SK-N-DZ (cell line): ENCODE results near the gene CHST9.
"Not testable (repeated sequence)": the region's sequence is repeated elsewhere in the genome, so short reads cannot be mapped to it uniquely, and the experiment has no call there.

Source experiments
- DNase-seq: peaks from one replicate; pipeline ENCODE4 v3.0.0-alpha.2; 2015; ENCODE audit warnings: low spot score

CHST9 gene

DNA sequence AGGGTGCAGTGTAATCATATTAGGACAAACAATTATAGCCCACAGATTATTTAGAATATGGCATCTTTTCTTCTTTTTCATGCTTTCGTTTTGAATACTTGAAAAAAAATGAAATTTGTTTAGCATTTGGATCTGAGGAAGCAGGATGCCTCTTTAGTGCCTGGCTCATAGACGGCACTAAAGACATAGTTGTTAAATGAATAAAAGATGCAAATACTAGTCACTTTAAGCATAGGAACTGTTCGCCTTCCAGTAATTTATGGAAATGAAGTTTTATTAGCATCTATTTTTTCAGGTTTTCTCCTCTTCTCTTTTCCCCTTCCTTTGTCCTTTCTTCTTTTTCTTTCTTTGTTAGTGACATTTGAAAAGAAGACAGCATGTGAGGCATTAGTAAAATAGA is 80.4 kb downstream of the CHST9 start:
- DNase-seq: no peak

DNA sequence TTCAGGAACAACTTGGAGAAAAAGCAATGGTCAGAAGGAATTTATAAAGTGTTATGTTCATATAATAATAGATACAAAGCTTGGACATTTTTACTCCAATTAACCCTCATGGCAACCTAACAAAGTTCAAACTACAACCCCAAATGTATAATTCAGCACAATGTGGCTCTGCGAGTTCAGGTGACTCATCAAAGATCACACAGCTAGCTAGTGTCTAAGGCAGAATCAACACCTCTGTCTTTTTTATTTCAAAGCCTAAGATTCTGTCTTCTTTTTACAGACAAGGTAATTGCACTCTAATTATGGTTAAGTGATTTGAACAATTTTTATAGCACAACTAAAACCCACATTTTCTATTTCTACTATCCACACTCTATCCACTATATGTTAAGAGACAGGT is 90.5 kb downstream of the CHST9 start:
- DNase-seq: no peak

DNA sequence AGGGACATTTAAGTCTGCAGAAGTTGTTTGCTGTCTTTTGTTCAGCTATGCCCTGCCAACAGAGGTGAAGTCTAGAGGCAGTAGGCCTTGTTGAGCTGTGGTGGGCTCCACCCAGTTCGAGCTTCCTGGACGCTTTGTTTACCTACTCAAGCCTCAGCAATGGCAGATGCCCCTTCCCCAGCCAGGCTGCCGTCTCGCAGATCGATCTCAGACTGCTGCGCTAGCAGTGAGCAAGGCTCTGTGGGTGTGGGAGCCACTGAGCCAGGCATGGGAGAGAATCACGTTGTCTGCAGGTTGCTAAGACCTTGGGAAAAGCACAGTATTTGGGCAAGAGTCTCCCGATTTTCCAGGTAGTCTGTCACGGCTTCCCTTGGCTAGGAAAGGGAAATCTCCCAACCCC is 91.8 kb downstream of the CHST9 start:
- DNase-seq: not testable (repeated sequence)

DNA sequence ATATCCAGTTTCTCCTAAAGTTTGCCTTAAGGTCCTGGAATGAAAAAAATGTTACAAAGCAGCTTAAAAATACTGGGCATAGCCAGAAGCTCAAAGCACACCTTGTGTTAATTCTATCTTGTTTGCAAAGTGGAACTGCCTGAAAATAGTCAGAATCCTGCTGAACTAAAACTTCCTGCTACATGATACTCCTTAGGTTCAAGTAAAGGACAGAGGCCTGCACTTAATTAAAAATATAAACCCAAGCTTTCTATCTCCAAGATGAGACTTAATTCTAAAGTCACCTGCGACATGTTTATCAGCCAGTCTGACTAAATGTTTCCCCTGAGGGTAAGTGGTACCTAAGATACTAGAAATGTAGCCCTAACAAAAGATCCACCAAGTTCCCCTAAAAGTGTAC is 103.4 kb downstream of the CHST9 start:
- DNase-seq: no peak

DNA sequence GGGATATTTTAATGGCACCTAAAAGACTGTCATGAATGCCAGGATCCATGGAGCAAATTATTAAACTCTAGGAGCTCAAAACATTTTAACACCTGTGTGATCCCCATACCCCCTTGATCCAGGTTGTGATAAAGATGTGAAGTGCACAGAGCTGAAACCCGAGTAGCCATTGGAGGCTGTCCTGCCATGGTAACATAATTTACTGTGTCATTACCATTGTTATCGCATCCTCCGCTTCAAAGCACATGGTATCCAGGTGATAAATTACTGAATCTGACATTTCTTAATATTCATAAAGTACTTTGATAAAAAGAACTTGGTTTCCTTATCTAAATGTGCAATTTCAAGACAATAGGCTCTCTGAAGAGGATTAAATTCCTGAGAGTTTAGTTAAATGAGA is 109.3 kb downstream of the CHST9 start:
- DNase-seq: peak; percentile 82

DNA sequence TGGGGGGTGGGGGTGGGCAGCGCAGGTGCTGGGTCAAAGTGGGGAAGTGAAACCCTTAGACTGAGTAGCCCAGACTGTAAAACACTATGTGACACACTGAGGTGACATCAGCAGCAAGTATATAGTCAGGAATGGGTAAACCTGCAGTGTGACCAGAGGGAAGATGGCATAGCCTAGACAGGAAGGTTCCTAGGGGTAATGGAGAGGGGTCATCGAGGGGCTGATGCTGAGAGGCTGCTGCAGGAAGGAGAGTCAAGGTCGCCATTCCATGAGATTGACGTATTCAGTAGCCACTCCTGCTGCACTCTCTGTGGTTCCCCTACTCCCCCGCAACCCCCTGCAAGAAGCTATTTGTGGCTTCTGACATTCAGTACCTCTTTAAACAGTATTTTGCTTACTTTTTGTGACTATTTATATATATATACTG is 111.7 kb downstream of the CHST9 start:
- DNase-seq: no peak

DNA sequence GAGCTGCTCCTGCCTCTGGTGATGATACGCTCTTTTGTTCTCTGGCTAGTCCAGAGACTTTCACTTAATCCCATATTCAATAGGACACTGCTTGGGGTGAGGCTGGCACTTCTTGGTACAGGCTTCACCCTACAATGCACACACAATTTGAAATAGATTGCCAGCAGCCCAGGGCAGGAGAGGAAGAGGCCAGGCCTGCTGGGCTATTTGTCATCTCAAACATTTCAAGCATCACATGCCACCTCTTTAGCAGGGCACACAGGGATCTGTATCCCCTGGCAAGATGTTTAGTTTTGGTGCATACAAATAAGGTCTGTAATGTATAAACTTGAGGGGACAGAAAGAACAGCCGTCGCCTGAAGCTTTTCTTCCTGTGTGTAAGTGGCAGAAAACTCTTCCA is 120.4 kb downstream of the CHST9 start:
- DNase-seq: no peak

DNA sequence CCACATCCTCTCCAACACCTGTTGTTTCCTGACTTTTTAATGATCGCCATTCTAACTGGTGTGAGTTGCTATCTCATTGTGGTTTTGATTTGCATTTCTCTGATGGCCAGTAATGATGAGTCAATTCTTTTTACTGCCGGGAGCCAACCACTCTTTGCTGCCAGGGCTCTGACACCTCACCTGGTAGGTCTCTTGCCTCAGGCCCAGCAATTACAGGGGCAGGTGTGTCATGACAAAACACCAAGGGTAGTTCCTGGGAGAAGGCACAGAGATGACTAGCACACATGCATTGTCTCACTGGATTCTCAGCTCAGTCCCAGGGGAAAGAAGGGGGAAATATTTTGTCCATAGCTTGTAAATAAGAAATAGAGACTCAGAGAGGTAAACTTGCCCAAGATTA is 122.3 kb downstream of the CHST9 start:
- no peak for DNase-seq

DNA sequence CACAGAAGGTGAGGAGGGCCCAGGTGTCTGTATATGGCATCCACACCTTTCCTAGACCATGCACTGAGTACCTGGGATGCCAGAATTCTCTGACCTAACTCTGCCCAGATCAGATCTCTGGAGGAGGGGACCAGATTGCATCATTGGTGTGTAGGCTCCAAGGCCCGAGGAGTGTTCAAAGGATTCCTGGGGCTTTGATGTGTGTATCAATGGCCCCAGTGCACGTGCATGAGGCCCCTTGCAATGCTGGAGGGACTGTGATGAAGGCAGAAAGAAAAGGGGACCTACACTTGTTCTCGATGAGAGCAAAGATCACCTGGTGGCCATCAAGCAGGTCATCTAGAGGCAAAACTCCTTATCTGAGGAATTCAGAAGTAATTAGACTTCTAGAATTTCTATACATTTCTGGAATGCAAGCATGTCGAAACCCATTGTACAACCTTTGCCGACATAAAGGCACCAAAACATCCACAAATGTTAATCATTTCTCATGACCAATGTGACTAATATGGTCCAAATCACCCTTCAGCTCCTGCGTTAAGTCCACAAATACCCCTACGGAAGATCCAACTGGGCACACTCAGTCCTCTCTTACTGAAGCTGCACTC is 123.5 kb downstream of the CHST9 start:
- no peak for DNase-seq

DNA sequence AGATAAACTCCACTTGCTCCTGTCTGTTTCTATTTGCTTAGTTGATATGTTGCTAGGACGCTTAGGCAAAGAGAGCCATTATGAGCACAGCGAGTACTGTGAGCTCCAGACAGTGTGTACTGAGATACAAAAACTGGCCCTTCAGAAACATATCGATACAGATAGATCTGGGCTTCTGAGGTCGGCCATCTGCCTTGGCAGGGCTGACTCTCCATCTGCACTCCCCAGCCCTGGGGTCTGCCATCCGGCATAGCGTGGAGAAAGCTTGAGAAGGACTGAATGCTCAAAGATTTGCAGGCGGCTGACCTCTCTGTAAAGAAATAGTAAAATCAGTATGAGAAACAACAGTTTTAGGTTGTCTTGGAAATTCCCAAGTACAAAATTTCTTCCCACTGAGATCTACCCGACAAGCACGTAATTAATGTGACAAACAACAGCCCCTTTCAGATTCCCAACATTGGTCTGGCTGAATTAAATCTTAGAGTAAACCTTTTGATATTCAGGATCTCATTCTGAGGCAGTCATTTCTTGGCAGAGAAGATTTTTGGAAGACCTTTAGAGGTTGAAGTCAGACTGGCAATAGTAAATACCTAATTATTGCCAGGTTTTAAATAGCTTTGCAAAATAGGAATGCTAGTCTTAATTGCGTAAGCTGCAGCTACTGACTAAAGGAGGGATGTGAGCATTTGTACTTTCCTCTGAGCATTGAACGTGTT is 127.4 kb downstream of the CHST9 start:
- peak; percentile 49 for DNase-seq

DNA sequence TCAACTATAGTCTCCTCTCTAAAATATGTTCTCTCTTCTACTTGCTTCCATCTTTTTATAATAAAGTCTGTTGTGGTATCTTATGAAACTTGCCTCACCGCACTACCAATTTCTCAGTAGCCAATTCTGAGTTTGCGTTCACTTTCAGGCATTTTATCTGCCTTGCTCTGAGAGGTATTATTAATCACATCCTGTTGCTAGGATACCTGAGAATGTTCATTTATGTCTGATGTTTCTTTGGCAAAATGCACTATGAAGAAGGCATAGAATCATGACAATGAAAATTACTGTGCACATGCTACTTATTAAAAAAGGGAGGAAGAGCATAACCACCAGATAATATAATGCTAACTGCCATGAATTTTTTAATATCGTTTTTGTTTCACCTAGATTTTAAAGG is 130.2 kb downstream of the CHST9 start:
- DNase-seq: no peak

DNA sequence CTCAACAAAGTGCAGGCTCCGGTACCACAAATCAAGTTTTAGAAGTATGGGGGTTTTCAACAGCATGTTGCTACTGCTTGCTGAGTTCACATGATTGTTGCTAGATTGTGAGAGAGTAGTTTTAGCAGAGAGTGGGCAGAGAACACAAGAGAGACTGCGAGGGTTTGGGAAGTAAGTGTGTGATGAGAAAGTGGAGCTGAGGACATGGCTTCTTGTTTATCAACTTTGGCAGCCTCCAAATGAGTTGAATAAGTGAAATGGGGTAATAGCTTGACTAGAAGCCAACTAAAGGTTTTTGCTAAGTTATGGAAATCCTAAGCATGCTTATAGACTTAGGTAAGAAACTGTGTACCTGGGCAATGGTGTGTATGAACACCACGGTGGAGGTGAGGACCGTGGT is 135.1 kb downstream of the CHST9 start:
- no peak for DNase-seq

DNA sequence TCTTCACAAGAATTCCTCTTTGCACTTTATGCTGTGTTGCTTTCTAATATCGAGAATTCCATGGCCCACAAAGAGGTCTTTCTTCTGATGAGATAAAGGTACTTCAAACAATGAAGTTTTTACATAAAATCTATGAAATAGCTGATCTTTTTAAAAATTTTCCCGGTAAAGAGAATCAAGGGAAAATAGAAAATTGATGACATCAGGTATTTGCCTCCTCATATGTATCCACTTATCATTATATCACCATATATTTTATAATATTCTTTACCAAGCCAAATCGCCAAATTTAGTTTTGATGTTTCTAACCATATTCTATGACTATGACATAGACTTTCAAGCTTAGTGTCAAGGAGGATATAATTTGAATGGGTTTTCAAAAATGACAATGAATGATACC is 139.8 kb downstream of the CHST9 start:
- DNase-seq: no peak

DNA sequence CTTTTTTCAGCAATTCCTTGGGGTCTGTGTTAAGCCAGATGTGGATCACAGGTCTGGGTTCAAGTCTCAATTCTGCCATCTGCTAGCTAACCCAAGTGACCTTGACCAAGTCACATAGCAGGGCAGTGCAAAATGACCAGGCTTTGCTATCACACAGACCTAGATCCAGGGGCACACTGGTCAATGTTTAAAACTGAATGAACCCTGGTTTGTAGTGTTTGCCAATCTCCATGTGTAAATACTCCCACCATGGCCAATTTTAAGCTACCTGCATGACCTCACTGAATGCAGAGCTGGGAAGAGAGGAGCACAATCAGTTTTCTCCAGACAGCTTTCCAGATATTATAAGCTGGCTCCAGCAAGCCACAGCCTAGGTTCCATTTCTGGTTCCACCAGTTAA is 142.9 kb downstream of the CHST9 start:
- no peak for DNase-seq

DNA sequence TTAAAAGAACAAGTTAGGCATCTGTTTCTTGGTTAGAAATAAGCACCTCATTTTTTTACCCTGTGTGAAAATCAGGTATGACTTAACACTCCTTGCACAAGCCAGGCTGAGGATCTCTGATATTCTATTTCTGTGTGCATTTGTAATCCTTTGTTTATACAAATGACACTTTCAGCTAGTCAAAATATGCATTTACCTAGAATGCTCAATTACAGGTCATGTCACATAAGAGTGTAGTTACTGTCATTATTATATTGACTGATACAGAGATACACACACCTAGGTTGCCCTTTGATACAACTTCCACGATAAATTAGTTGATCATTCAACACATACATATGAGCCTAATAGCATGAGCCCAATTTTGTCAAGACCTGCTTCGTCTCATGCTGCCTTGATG is 144.3 kb downstream of the CHST9 start:
- DNase-seq: no peak

DNA sequence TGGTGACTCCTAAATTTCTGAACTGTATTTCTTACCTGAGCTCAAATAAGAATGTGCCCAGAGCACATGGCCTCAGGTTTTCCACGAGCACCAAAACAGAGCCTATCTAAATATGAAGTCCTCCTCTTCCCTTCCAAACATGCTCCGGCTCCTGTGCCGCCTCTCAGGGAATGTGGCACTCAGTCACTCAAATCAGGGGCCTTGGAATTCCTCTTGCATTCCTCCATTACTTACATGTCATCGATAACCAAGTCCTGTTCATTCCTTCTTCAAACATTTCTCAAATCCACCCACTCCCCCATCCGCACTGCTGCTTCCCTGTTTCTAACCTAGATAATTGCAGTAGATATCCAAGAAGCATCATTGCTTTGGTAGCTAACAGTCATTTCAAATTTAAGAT is 151.4 kb downstream of the CHST9 start:
- DNase-seq: no peak

DNA sequence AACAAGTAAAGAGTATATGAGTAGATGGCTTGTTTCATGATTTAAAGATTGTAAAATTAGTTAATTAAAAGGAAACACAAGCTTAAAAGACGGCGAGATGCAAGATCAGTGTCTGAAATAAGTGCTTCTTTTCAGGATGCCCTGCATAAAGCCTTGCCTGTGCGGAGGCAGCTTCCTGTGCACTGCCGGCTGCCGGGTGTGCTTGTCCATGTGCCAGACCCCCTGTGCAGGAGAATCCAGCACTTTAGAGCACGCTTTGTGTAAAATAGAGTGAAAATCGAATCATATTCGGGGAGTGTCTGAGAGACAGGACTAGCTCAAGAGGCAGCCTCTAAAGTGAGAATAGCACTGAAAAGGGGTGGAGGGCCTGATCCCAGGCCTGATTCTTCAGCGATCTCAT is 154.7 kb downstream of the CHST9 start:
- no peak for DNase-seq

DNA sequence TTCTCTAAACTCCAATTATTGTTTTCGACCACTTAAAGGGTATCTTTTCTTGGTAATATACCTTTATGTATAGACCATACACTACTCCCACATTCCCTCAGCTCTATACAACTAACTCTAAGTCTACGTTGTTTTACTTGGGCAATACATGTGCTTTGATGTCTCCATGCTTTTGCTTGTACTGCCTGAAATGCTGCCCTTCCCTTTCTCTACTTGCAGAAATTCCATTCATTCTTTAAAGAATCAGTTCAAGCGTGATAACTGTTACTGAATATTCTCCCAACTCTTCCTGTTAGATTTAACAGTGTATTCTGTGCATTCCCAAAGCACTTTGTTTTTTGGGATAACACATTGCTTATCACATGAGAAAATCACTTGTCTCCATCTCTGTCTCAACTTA is 162.6 kb downstream of the CHST9 start:
- DNase-seq: no peak

DNA sequence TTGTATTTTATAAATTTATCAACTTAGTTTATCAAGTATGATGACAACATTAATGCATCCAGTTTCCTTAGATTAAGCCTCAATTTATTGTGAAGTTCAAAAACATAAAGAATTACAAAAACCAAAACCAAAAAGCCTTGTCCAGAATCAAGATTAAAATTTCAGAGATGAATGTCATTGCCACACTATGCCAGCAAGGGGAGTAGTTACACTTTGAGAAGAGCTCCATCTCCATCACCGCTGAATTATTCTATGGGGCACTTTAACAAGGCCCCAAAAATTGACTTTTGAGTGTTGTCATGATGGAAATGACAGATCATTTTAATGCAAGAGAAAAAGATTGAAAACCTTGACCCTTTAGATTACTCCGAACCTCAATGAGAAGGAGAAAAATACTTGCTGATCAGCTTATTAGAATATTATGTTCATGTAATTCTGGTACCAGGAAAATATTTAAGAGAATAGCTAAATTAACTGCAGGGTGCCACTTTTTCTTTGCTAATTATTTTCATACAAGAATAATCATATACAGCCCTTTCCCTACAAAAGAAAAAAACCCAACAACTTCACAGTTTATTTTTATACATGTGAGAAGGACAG is 167.1 kb downstream of the CHST9 start:
- DNase-seq: peak; percentile 28

DNA sequence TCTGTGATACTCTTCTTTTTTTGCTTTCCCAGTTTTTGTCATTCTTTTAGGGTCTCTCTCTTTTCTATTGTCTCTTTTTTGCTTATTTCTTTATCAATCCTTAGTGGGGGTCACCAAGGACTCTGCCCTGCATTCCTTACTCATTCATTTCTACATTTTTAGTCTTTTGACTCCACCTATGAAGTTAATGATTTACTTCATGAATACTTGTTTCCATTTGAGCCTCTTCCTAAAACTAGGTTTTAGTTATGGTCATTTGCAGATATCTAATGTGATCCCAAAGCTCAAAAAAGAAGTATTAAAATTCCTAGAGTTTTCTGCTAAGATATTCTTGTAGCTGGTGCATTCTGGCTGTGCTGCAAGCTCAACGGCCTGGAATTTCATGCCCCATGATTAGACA is 170.3 kb downstream of the CHST9 start:
- no peak for DNase-seq

DNA sequence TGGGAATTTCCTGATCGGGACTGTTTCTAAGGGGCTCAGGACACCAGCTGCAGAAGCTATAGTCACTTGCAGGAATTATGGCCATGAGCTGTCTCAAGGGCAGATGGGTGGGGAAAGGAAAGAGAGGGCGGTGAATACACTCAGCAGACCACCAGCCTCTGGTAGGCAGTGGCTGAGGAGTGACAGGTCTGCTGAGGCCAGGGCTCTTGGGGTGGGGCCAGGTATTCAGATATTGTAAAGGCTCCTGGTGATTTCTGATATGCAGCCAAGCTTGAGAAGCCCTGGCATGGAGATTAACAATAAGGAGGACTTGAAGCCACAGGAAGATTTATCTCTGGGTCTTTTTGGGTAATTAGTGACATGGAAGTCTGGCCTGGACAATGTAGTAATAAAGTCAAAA is 174.3 kb downstream of the CHST9 start:
- DNase-seq: no peak

DNA sequence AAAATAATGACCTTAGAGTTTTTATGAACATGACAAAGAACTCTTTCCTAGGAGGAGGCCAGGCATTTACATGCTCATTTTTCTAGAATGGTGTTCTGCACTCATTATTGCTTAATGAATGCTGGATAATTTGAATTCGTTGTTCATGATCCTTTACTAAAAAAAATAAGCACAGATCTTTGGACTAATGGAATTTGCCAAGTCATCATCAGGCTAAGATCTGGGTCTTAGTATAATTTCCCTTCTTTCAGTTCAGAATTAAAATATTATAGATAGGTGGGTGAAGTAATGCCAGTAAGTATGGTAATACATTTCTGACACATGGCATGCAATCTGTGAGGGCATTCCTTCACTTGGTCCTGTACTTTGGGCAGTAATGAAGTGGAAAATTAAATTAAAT is 175.8 kb downstream of the CHST9 start:
- no peak for DNase-seq

DNA sequence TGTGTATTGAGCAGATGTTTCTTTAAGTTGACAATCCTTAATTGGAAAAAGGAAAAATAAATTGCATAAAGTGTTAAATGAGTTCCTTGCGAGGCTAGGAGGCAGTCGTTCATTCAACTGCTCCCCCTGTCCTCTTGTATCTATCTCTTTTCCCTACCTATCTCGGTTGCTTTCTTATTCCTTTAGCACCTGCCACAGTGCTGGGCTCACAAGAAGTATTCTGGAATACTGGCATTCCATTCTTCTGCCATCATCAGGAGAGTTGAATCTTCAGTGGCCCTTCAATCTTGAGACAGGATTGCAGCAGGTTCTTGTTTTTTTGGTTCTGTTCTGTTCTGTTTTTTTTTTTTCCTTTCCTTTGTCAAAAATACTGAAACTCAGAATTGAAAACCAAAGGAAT is 176.5 kb downstream of the CHST9 start:
- no peak for DNase-seq
